Measurements from ENCODE around the gene ATP6V0E1.

ATP6V0E1 gene

DNA sequence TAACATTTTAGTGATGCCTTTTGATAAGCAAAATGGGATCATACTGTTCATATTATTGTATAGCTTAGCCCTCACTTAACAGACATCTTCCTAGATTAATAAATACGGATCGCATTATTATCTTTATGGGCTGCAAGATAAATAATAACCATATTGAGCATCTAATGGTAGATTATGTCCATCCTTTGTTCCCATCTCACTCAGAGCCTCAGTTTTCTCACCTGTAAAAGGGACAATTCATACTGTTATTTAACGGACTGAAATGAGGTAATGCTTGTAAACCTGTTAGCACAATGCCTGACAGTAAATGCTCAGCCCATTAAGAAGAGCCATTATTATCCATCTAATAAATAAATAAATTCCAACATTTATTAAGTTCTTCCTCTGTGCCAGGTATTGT is 27.3 kb upstream of the ATP6V0E1 start:
- in situ Hi-C loops (cut with MboI; ENCODE audit: low sequenced_read_pairs), result no loop called here

DNA sequence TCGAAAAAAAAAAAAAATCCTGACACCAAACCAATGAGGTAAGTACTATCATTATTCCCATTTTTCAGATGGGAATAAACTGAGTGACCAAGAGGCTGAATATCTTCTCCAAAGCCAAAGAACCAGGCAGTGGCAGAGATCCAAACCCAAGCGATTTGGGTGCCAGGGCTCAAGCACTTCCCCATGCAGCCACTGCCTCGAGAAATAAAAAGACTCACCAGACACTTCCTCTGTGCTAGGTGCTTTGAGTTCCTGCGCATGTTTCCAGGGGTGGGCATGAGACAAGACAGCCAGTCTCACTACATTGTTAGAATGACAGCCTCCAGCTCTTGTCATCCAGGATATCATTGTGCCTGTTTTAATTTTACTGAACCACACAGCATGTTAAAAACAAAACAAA is 26.6 kb upstream of the ATP6V0E1 start:
- in situ Hi-C loops (cut with MboI; ENCODE audit: low sequenced_read_pairs), result no loop called here

DNA sequence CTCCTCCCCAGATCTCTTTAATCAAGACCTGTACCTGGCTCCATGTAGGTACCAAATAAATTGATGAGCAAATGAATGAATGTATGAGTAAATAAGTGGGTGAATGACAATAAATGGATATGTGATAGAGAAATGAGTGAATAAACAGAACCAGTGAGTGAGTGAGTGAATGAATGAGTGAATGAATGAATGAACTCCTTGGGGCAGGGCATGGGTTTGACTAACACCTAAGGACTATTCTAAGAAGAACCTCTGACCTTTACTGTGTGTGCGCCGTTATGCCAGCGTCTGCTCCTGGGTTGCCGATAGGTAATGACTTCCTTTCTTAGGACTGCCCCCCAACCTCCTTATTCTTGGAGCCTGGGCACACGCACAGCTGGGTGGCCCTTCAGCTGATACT is 26.1 kb upstream of the ATP6V0E1 start:
- in situ Hi-C loops (cut with MboI; ENCODE audit: low sequenced_read_pairs), result no loop called here

DNA sequence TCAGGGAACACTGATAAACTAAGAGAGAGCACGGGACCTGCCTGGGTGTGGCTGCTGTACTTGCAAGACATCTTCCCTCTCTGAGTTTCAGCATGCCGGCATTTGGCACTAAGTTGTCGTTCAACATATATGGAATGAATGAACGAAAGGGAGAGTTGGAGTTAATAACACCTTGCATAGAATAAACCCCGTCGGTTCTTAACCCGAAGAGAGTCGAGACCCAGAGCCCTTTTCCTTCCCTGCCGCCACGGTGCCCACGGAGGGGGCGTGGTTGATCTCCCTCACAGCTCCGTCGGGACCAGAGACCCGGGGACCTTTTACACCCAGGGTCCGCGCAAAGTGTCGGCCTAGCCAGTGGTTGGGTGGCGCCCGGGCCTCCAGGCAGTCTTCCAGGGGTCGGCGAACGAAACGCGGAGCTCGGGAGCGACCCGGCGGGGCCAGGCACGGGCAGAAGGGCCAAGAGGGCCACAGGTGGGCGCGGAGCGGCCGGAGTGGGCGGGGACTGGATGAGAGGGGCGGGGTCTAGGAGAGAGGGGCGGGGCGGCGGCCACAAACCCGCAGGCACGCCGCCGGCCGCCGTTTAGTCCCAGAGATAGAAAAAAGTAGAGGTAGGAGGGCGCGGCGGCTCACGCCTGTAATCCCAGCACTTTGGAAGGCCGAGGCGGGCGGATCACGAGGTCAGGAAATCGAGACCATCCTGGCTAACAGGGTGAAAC is 25.1 kb upstream of the ATP6V0E1 start:
- in situ Hi-C loops (cut with MboI; ENCODE audit: low sequenced_read_pairs), result no loop called here

DNA sequence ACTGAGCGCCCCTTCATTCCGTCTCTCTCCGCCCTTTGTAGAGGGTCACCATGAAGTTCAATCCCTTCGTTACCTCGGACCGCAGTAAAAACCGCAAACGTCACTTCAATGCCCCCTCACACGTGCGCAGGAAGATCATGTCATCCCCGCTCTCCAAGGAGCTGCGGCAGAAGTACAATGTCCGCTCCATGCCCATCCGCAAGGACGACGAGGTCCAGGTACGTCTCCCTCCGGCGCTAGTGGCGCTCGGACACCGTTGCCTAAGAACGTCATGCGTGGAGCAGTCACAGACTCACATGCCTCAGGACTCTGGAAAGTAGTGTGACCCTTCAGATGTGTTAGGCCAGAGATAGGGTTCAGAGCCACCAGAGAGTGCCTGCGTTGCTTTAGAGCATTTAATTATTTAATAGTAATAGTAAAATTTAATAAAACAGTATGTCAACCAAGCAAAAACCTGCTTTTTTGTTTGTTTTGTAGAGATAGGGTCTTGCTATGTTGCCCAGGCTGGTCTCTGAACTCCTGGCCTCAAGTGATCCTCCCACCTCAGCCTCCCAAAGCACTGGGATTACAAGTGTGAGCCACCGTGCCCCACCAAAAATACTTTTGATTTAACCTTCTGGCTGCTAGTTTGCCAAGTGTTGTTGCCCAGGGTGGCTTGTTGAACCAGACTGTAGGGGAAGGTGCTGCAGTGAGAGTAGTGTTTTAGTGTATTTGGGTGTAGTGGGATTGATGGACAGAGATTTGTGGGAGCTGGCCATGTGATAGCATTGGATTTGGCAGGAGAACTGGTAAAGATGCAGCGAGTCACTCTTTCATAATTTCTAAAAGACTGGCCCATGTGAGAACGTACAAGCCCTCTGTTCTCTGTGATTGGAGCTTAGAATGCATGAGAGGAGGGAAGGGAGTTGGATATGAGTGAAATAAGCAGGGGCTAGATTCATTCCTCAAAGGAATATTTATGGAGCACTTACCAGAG is 23.5 kb upstream of the ATP6V0E1 start:
- in situ Hi-C loops (cut with MboI; ENCODE audit: low sequenced_read_pairs), result no loop called here

DNA sequence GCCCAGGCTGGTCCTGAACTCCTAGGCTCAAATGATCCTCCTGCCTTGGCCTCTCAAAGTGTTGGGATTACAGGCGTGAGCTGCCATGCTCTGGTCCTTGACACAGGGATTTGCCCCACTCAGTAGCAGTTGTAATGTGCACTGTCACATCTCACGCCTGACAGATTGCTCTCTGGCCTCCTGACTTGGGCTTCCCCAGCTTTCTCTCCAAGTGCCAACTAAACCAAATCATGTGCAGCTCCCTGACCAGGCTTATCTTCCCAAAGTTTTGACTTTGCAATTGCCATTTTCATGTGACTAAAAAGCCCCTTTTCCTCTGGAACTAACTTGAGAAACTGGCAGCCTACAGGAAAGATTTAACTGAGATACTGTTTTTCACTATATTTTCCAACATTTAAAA is 13.7 kb upstream of the ATP6V0E1 start:
- in situ Hi-C loops (cut with MboI; ENCODE audit: low sequenced_read_pairs), result no loop called here

DNA sequence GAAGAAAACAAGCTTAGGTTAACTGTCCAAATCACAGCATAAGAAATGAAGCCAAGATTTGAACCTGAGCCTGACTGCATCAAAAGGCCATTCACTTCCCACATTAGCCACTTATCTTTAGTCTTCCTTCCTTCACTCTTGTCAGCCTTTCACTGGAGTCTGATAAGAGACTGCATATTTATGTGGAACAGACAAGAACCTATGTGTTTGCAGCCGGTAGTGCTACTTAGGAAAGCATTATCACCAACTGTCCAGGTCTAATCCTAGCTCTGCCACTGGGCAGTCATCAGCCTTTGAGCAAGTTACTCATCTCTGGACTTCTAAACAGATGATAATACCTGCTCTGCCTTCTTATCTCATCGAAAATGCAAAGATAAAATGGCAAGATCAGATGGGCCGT is 12.1 kb upstream of the ATP6V0E1 start:
- in situ Hi-C loops (cut with MboI; ENCODE audit: low sequenced_read_pairs), result no loop called here

DNA sequence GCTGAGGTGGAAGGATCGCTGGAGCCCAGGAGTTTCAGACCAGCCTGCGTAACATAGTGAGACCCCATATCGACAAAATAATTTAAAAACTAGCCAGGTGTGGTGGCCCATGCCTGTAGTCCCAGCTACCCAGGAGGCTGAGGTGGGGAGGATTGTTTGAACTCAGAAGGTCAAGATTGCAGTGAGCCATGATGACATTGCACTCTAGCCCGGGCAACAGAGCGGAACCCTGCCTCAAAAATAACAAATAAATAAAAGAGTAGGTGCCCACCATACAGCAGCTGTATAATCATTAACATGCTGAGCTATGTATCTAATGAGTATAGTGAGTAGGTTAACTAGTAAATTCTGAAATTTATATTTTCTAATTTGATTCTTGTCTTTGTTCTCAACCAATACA is 11.0 kb upstream of the ATP6V0E1 start:
- in situ Hi-C loops (cut with MboI; ENCODE audit: low sequenced_read_pairs), result no loop called here

DNA sequence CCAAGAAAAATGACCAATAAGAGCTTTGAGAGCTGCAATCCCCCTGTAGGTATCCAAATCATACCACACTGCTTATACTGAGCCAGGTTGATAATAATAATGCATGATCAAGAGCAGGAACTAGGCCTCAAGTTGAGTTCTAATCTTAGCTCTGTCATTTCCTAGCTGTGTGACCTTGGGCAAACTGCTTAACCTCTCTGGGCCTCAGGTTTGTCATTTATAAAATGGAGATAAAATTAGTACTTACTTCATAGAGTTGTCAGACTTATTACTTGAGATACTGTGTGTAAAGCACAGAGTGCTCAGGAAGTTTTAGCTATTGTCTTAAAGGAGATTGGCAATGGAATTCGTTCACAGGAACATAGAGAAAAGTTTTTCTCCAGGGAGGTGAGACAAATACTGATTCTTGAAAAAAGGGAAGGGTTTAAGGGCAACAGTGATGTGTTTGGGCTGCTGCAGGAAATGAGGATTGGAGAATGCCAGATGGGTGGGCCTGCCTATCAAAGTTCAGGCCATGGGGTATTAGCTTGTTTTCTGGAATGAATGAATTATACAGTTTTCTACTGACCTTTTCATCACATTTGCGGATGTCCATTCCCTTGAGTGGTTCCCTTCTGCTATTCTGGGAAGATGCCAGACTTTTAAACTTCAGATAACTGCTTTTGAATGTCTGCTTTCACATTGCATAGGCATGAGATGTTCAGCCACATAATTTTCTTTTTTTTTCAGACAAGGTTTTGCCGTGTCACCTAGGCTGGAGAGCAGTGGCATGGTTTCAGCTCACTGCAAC is 10.2 kb upstream of the ATP6V0E1 start:
- in situ Hi-C loops (cut with MboI; ENCODE audit: low sequenced_read_pairs), result no loop called here

DNA sequence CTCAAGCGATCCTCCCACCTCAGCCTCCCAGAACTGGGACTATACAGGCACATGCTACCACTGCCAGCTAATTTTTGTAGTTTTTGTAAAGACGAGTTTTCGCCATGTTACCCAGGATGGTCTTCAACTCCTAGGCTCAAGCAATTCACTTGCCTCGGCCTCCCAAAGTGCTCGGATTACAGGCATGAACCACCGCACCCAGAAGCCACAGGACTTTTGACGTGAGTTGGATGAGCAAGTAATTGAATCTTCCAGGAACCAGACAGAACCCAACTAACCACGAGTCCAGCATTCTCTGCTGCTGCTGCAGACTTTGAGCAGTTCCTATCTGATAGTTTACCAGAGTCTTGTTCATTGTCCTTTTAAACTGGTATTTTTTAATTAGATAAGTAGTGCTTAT is 9.6 kb upstream of the ATP6V0E1 start:
- in situ Hi-C loops (cut with MboI; ENCODE audit: low sequenced_read_pairs), result no loop called here

DNA sequence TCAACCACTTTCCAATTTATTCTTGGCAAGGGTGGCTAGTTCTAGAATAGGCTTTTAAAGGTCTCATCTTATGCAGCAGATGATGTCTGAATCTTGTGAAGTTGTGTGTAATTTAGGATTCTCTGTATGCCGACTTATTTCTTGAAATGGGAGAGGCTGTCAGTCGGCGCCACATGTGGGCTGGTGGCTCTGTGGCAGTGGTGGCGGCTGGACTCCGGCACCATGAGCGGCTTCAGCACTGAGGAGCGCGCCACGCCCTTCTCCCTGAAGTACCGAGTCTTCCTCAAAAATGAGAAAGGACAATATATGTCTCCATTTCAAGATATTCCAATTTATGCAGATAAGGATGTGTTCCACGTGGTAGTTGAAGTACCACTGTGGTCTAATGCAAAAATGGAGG is 8.3 kb upstream of the ATP6V0E1 start:
- in situ Hi-C loops (cut with MboI; ENCODE audit: low sequenced_read_pairs), result no loop called here

DNA sequence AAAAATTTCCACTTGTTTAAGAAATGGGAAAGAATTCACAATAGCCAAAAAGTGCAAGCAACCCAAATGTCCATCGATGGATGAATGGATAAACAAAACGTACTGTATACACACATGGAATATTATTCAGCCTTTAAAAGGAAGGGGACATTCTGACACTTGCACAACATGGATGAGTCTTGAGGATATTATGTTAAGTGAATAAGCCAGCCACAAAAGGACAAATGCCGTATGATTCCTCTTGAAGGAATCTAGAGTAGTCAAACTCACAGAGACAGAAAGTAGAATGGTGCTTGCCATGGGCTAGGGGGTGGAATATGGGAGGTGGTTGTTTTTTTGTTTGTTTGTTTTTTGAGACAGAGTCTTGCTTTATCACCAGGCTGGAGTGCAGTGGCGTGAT is 3.8 kb upstream of the ATP6V0E1 start:
- in situ Hi-C loops (cut with MboI; ENCODE audit: low sequenced_read_pairs), result no loop called here

DNA sequence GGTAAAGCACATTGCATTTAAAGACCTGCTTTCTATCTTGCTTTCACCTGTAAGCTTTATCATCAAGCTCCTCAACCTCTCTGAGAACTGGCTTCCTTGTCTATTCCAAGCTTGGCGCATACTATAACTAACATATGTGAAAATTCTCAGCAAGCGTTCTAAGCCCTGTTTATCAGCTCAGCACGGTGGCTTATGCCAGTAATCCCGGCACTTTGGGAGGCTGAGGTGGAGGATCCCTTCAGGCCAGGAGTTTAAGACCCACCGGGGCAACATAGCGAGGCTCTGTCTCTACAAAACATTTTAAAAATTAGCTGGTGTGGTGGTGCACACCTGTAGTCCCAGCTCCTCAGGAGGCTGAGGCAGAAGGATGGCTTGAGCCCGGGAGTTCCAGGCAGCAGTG is 1.6 kb upstream of the ATP6V0E1 start:
- in situ Hi-C loops (cut with MboI; ENCODE audit: low sequenced_read_pairs), result no loop called here

DNA sequence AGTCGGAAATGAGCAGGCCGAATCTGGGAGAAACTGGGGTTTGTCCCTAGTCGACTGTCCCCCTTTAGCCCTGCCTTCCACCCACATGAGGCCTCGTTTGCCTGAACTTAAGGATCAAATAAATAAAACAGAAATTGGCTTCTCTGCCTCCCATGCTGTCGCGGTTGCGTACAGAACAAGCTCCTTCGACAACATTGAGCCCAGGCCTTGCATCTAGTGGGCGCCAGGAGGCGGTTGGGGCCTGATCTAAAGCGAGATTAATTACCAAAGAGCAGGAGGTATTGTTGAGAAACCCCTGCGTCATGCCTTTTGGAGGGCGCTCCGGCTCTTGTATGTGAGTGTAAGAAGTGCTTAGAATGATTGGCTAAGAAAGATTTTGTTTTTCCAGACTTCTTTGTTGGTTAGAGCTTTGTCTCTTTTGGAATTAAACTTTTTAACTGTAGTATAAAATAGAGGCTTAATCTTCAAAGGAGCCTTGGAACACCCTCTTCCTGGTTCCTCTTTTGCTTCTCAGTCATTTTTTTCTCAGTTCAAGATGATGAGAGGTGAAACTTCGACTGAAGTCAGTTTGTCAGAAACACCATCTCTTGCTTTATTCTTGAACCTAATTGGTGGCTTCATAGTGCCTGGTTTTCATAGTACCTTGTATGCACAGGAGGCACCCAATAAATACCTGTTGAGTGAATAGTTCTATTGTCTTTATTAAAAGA is 828 bp downstream of the ATP6V0E1 start:
- in situ Hi-C loops (cut with MboI; ENCODE audit: low sequenced_read_pairs), result no loop called here

DNA sequence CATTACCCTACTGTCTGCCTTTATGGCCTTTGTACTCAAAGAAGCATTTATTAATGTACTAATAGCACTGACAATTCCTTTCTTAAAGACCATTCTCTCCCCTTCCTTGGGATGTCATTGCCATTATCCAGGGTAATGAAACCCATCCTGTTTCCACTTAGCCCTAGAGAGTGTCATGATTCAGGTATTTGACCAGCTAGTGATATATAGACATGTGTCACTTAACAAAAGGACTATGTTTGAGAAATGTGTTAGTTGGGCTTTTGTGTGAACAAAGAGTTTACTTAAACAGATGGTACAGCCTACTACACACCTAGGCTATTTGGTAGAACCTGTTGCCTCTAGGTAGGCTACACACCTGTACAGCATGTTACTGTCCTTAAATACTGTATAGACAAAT is 2.0 kb downstream of the ATP6V0E1 start:
- in situ Hi-C loops (cut with MboI; ENCODE audit: low sequenced_read_pairs), result no loop called here

DNA sequence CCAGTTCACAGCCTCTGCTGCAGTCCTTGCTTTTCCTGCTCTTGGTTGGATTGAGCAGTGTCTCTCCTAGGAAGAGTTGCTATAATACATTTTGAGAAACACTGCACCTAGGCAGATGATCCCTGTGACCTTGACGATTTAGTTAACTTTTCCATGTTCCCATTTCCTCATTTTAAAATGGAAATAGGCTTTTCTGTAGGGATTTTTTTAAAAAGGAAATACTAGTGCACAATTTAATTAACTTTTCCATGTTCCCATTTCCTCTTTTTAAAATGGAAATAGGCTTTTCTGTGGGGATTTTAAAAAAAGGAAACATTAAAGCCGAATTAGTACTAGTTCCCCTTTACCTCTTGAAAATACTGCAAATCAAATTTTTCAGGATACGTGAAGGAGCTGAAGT is 4.7 kb downstream of the ATP6V0E1 start:
- in situ Hi-C loops (cut with MboI; ENCODE audit: low sequenced_read_pairs), result no loop called here

DNA sequence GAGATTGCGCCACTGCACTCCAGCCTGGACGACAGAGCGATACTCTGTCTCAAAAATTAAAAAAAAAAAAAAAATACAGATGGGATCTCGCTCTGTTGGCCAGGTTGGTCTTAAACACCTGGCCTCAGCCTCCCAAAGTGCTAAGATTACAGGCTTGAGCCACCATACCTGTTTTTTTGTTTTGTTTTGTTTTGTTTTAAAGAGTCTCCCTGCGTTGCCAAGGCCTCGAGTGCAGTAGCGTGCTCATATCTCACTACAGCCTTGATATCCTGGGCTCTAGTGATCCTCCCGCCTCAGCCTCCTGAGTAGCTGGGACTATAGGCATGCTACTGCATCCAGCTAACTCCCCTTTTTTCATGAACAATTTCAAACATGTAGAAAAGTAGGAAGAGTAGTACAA is 7.2 kb downstream of the ATP6V0E1 start:
- in situ Hi-C loops (cut with MboI; ENCODE audit: low sequenced_read_pairs), result no loop called here

DNA sequence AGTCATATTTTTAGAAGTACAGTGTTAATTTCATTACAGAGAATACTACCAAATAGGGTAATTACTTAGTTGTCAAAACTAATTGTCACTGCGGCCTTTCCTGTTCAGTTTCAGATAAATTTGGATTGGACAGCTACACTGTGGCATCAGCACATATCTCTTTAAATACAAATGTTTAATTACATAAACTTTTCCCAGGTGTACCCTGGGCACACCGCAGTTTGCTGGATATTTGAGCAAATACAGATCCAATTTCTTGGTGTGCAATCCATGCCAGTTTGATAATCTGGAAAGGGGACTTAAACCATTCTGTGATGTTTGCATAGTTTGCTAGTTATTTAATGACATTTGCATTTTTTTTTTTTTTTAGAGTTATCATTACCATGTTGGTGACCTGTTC is 10.8 kb downstream of the ATP6V0E1 start:
- in situ Hi-C loops (cut with MboI; ENCODE audit: low sequenced_read_pairs), result no loop called here

DNA sequence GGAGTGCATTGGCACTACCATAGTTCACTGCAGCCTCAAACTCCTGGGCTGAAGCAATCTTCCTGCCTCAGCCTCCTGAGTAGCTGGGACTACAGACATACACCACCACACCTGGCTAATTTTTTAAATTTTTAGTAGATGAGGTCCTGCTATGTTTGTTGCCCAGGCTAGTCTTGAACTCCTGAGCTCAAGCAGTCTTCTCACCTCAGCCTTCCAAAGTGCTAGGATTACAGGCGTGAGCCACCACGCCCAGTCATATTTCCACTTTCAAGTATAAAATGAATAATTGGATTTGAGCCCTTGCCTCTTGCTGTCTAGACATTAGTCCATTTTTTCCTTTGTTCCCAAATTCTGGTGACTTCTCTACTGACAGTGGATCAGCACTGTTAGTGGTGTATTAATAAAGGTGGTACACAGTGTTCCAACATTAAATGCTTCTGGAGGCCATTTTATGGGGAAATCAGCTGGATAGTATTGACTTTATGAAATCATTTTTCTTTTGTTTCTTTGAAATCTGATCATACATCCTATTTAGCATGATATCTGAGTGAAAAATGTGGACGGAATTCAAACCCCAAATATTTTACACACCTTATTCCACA is 15.9 kb downstream of the ATP6V0E1 start:
- in situ Hi-C loops (cut with MboI; ENCODE audit: low sequenced_read_pairs), result no loop called here

DNA sequence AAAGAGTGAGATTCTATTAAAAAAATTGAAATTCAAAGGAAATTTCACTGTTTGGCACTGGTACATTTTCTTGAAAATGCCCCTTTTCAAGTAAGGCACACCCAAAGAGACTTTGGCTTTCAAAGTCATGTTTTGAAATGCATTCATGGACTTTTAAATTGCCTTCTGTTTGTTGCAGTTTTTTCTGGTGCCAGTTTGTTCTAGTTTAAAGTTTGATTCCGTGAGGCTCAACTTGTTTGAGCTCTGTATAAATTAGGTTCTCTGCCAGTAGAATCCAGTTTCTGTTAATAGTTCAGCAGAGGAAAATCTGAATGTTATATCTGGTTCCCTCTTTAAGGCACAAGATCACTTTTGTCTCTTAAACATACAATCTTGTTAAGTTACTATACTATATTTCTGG is 16.4 kb downstream of the ATP6V0E1 start:
- in situ Hi-C loops (cut with MboI; ENCODE audit: low sequenced_read_pairs), result no loop called here

All from hTERT RPE-1 (cell line).